Stimulated activated CD8-positive, alpha-beta memory T cell treated with anti-CD3 and anti-CD28 coated beads, Interleukin-15, amount 100 ng/mL, for 1 hour (primary cell): ENCODE data around the gene GNAI2.
"Not testable (repeated sequence)": the region's sequence is repeated elsewhere in the genome, so short reads cannot be mapped to it uniquely, and the experiment has no call there.

Source experiments
- DNase-seq: peaks from one replicate; pipeline ENCODE4 v3.0.0-alpha.2; 2020; ENCODE audit warnings: low read depth

GNAI2 gene

GRCh38 chr3:50204804-50205412 lies 31.1 kb upstream of the GNAI2 start, which contains the start of gene SLC38A3:
TSS of gene SLC38A3 (plus strand) at chr3:50205271. CDS start at chr3:50214200, 8,929 bp downstream.
- no peak for DNase-seq

GRCh38 chr3:50205413-50206276 lies 30.4 kb upstream of the GNAI2 start:
- DNase-seq = no peak

DNA sequence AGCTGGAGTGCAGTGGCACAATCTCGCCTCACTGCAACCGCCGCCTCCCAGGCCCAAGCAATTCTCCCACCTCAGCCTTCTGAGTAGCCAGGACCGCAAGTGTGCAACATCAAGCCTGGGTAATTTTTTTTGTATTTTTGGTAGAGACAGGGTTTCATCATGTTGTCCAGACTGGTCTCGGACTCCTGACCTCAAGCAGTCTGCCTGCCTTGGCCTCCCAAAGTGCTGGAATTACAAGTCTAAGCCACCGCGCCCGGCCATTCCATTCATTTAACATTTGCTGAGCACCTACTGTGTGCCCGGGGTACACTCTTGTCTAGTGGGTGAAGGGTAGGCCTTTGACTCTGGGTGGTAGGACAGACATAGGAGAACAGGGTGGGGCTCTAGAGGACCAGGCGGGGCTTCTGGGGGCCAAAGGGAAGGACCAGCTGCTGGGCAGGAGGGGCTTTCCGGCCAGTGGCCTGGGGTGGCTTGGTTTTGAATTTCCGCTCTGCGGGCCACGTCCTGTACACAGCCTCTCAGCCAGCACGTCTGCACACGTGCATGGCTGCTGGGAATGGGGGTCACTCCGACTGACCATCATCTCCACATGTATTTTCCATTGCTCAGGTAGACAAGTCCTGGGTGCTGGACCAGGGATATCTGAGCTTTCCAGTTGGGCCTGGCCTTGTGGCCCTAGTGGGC lies 28.5 kb upstream of the GNAI2 start:
- no peak for DNase-seq

DNA sequence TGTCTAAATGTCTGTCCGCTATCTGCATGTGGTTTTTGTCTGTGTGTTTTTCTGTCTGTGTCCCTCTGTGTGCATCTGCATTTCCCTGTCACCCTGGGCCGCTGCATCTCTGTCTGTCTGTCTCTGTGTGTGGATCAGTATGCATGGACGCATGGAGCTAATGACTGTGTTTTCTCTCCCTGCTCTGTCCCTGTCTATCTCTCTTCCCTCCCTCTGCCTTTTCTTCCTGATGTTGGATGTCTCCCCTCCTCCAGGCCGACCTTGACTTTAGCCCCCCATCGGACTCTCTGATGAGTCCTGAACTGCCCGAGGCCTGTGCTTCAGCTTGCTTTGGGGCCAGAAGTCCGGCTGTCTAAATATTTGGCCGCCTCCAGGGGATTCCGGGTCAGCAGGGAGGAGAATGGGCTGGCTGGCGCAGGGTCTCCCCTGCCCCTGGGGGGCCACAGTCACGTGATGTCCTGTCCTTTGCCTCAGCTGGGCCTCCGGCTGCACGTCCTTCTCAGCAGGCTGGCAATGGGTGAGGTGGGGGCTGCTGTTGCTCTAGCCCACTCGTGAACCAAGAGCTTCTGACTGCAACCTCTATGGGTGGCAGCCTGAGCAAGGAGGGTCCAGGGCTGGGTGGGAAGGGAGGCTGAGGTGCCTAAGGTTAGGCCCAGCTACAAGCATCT lies 27.2 kb upstream of the GNAI2 start:
- DNase-seq = no peak

DNA sequence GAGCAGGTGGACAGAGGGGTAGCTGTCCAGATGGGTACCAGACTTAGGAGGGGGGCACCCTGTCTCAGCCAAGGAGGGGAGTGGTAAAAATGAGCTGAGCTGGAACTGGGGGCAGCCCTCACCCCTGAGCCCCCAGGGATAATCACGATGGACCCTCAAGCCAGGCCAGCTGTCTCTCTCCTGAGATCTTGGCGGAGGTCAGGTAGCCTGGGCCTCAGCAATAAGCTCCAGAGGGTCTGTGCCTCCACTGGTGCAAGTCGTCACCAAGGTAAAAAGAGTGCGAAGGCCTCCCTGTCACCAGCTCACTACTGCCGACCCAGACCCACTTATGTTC lies 25.9 kb upstream of the GNAI2 start:
- no peak for DNase-seq

GRCh38 chr3:50210510-50211367 lies 25.3 kb upstream of the GNAI2 start:
- DNase-seq = no peak

DNA sequence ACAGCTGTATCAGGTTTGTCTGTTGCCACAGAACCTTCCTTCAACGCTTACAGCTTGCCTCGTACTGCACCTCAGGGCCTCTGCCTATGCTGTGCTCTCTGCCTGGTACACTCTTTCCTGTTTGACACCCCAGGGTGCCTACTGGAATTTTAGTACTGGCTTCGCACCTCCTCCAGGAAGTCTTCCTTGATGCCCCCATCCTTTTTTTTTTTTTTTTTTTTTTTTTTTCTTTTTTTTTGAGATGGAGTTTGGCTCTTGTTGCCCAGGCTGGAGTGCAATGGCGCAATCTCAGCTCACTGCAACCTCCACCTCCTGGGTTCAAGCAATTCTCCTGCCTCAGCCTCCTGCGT lies 24.7 kb upstream of the GNAI2 start:
- DNase-seq = not testable (repeated sequence)

DNA sequence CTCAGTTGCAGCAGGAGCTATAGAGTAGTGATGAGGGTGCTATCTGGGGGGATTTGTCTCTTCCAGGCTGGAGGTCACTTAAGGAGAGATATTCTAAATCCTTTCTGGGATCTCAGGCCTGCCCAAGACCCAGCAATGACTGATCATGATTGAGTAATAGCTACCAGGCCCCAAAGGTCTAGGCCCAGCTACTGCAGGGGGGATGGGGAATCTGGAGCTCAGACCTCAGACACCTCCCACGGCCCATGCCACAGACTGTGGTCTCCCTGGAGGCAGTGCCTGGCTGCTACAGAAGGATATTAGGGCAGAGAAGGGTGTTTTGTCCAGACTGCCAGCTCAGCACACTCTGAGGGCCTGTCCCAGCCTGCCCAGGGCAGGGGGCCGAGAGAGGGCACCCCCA lies 24.1 kb upstream of the GNAI2 start:
- no peak for DNase-seq

GRCh38 chr3:50212502-50212901 lies 23.5 kb upstream of the GNAI2 start:
- no peak for DNase-seq

DNA sequence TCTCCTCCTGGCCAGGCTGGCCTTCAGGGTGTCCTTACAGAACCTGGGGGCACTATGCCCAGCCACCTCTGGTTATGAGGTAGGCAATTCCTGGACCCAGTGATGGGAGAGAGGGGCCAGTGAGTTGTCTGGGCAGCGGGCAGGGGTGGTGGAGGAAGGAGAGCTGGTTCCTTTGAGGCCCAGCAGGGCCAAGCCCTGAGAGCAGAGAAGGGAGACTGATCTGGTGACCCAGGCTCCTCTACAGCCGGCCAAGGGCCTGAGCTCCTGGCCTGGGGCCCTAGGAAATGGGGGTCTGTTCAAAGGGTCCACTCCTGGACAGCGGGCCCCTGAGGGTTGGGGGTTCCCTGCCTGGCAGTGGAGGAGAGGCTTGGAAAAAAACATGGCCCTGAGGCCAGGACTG lies 23.0 kb upstream of the GNAI2 start:
- no peak for DNase-seq

DNA sequence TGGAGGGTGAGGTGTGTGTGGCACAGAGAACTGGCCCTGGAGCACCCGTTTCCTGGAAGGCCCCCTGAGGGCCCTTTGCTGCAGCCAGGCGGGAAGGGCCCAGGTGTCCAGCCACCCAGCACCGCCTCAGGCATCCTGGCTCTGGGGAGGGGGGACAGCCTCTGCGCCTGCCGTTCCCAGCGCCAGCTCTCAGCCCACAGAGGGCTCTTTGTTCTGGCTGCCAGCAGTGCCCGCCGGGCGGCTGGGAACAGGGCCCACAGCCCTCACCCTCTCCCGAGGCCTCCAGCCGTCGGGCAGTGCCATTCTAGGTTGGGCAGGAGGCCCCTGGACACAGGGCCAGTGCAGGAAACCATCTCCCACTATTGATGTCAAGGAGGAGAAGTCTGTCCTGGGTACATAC lies 22.6 kb upstream of the GNAI2 start:
- DNase-seq = no peak

GRCh38 chr3:50214824-50215223 lies 21.2 kb upstream of the GNAI2 start:
- DNase-seq = no peak

GRCh38 chr3:50215529-50215928 lies 20.5 kb upstream of the GNAI2 start:
- no peak for DNase-seq

- no peak for DNase-seq
Observed at GRCh38 chr3:50217681-50218080, 18.3 kb upstream of the GNAI2 start.

GRCh38 chr3:50218448-50218847 lies 17.6 kb upstream of the GNAI2 start:
- no peak for DNase-seq

DNA sequence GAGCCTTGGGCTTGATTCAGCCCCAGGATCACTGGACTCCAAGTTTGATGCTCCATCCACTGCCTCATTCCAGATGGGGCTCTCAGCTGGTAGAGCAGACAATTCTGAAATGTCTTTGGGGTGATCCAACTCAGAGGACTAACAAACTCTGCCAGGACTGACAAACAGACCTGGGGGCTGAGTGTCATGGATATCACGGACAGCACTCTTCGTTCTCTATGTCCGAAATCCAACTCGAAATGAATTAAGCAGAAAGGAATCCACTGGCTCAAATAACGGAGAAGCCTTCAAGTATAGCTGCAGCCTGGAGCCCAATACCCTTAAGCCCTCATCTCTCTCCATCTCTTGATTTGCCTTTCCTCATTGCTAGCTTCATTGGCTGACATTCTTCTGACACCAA lies 16.7 kb upstream of the GNAI2 start:
- DNase-seq = no peak

DNA sequence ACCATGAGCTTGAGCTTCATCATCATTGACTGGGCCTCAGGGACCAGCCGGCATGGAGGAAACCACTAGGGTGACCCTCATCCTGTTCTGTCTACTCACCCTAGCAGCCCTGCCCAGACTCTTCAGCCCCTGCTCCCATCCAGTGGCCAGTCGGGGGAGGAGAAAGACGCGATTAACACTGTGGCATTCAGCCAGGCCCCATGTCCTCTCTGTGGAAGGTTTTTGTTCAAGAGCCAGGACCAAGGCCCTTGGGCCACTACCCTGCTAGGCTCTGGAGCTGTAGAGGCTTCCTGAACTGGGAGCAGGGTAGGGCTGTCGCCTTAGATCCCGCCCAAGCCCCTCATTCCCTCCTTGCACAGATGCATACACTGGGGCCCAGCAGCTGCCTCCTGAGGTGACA lies 15.9 kb upstream of the GNAI2 start:
- DNase-seq = no peak

DNA sequence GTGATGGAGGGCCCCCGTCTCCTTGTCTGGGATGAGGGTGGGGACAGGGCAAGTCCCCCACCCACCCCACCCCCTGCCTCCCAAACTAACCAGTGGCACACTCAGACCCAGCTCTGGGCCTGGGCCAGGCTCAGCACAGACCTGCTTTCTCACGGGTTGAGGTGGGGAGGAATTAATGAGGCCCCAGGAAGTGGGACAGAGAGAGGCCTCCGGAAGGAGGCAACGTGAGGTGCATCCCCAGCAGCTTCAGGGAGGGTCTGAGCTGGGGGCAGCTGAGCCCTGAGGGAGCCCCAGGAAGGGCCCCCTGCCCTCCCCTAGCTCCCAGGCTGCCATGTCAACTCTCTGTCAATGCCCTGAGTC lies 15.0 kb upstream of the GNAI2 start:
- DNase-seq = no peak

GRCh38 chr3:50221411-50222168 lies 14.4 kb upstream of the GNAI2 start:
- DNase-seq = no peak

- DNase-seq = no peak
Observed at GRCh38 chr3:50222169-50222528, 13.9 kb upstream of the GNAI2 start.

GRCh38 chr3:50224639-50225038 lies 11.4 kb upstream of the GNAI2 start:
- no peak for DNase-seq
